Iris pigment epithelial cell (primary cell): ENCODE data around the gene TNFAIP2.
"Not testable (repeated sequence)": the region's sequence is repeated elsewhere in the genome, so short reads cannot be mapped to it uniquely, and the experiment has no call there.

Experiments used
- DNase-seq: peaks from one replicate; pipeline ENCODE4 v3.0.0-alpha.2; 2011; ENCODE audit warnings: low read depth

The TNFAIP2 gene

GRCh38 chr14:103155826-103156394 lies 32.6 kb downstream of the TNFAIP2 start:
- no peak for DNase-seq

GRCh38 chr14:103156651-103157378 lies 33.6 kb downstream of the TNFAIP2 start:
- DNase-seq, result no peak

GRCh38 chr14:103157969-103158368 lies 34.7 kb downstream of the TNFAIP2 start:
- DNase-seq, result no peak

- no peak for DNase-seq
Observed at GRCh38 chr14:103158688-103159087, 35.4 kb downstream of the TNFAIP2 start.

- DNase-seq, result no peak
Observed at GRCh38 chr14:103160321-103161053, 37.2 kb downstream of the TNFAIP2 start.

GRCh38 chr14:103161054-103161397 lies 37.8 kb downstream of the TNFAIP2 start:
- DNase-seq, result no peak

GRCh38 chr14:103163199-103163598 lies 39.9 kb downstream of the TNFAIP2 start:
- DNase-seq, result no peak

GRCh38 chr14:103164006-103164405 lies 40.7 kb downstream of the TNFAIP2 start:
- no peak for DNase-seq

- no peak for DNase-seq
Observed at GRCh38 chr14:103164779-103165178, 41.5 kb downstream of the TNFAIP2 start.

GRCh38 chr14:103165323-103165722 lies 42.1 kb downstream of the TNFAIP2 start:
- no peak for DNase-seq

- DNase-seq, result no peak
Observed at GRCh38 chr14:103169954-103170353, 46.7 kb downstream of the TNFAIP2 start.

- DNase-seq, result not testable (repeated sequence)
Observed at GRCh38 chr14:103171206-103171605, 47.9 kb downstream of the TNFAIP2 start.

- no peak for DNase-seq
Observed at GRCh38 chr14:103172921-103173320, 49.7 kb downstream of the TNFAIP2 start.

- not testable (repeated sequence) for DNase-seq
Observed at GRCh38 chr14:103173887-103174286, 50.6 kb downstream of the TNFAIP2 start.

- not testable (repeated sequence) for DNase-seq
Observed at GRCh38 chr14:103176176-103176575, 52.9 kb downstream of the TNFAIP2 start.

GRCh38 chr14:103177376-103177775 lies 54.1 kb downstream of the TNFAIP2 start:
- DNase-seq, result no peak

- no peak for DNase-seq
Observed at GRCh38 chr14:103178521-103178920, 55.3 kb downstream of the TNFAIP2 start.

GRCh38 chr14:103179094-103179493 lies 55.8 kb downstream of the TNFAIP2 start:
- DNase-seq, result no peak

- no peak for DNase-seq
Observed at GRCh38 chr14:103180331-103180730, 57.1 kb downstream of the TNFAIP2 start.

GRCh38 chr14:103184046-103184445 lies 60.8 kb downstream of the TNFAIP2 start:
- DNase-seq, result no peak

GRCh38 chr14:103185051-103186029 lies 62.1 kb downstream of the TNFAIP2 start:
- peak; percentile 26 for DNase-seq

GRCh38 chr14:103186241-103186822 lies 63.1 kb downstream of the TNFAIP2 start:
- no peak for DNase-seq
